GM11168 (cell line): ENCODE measurements around the gene GASK1B.

ENCODE experiments used
- in situ Hi-C: fragments of 300-500 bp; cut with MboI; formaldehyde crosslinking; loops from one replicate; pipeline ENCODE4 v1.12.0; 2022; ENCODE audit warnings: low sequenced_read_pairs; ENCODE audit not compliant: unreplicated experiment

GASK1B gene

DNA sequence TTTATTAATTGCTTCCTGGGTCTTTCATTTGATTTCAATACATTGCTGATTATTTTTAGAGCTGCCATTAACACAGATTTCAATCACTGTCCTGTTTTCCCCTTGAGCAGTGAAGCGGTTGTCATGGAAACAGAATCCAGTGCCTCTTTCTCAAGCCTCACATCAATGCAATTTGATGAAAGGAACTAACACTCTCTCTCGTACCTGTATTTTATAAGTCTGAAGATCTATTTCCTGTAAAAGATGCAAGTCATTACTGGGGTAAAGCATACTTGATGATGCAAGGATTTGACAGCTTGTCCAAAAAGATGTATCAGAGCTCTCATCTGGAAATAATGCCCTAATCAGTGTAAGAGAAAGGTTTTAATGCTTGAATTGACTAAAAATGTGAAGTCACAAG is 17.9 kb upstream of the GASK1B start:
- in situ Hi-C loops, result loop anchor here (10.0 kb wide), 1 partner anchor 64 kb away; no protein-coding TSS in a partner anchor

GRCh38 chr4:158189422-158189821 is 16.6 kb upstream of the GASK1B start:
- in situ Hi-C loops, result no loop called here

- in situ Hi-C loops, result no loop called here
Observed at GRCh38 chr4:158186815-158187214, 14.0 kb upstream of the GASK1B start.

GRCh38 chr4:158182736-158183135 is 9.9 kb upstream of the GASK1B start:
- in situ Hi-C loops, result no loop called here

- in situ Hi-C loops, result no loop called here
Observed at GRCh38 chr4:158181906-158182305, 9.1 kb upstream of the GASK1B start.

DNA sequence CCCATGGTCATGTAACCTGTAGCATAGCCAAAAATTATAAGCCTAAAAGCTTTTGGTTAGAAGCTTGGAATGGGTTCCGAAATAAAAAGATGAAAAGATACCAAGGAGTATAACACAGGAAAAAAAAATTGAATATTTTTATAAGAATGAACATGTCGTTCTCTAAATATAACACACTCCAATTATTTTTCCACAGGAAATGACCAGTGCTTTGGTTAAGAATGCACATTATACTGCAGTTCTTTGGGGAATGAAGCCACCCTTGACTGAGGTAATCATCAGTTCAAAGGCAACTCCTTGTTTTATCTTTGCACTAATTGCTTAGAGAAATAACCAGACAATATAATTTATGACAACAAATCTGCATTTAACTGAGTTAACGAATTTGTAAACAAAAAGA is 6.6 kb upstream of the GASK1B start:
- in situ Hi-C loops, result no loop called here

- in situ Hi-C loops, result no loop called here
Observed at GRCh38 chr4:158176776-158177175, 4.0 kb upstream of the GASK1B start.

DNA sequence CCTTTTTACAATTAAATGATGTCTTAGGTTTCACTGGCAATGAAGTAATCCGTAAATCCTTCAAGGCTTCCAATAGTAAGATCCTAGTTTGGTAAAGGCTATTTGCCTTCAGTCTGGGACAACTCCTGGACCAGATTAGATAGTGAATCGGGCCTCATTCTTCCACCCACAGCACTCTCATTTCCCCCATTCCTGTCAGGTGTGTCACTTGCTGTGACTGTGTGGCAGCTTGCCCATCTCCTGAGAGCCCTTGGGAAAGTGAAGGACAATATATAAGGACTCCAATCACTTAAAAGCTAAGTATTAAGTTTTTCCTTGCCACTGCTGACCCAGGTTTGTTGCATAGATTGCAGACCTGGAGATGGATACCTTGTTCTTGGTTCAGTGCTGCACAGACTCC is 3.3 kb upstream of the GASK1B start:
- in situ Hi-C loops, result no loop called here

- in situ Hi-C loops, result no loop called here
Observed at GRCh38 chr4:158170691-158171561, 1.9 kb downstream of the GASK1B start.

GRCh38 chr4:158169931-158170690 is 2.7 kb downstream of the GASK1B start:
- in situ Hi-C loops, result no loop called here

DNA sequence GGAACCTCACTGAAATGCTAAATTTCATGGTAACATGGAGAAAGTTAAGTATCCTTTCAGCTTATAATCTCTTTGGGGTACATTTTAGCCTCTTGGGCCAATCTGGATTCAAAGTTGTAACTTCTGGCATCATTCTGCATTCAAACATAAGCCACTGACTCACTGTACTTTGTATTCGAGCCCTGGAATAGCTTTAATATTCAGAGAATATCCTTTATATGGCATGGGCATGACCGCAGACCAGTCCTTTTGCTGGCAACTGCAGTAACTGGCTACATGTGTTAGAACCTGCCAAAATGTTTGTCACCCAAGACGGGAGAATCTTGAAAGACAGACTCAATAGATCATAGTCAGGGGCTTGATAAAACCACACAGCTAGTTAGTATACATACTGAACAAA is 3.3 kb downstream of the GASK1B start:
- in situ Hi-C loops, result no loop called here

DNA sequence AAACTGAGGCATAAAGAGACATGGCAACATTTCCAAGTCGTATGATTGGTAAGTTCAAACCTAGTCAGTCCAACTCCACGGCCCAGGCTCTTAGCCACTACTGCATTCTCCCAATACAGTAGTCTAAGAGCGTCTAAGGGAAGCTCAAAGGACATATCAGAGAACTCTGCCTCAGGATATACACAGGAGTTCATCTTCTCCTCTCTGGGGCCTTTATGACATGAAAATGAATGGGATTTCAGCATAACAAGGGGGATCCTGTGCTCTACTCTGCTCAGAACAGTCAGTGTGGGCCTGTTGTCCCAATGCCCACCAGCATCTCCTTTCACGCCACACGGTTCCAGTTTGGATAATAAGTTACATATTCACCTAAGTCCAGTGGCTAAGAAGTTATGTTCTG is 4.2 kb downstream of the GASK1B start:
- in situ Hi-C loops, result no loop called here

GRCh38 chr4:158166701-158167100 is 6.1 kb downstream of the GASK1B start:
- in situ Hi-C loops, result no loop called here

- in situ Hi-C loops, result no loop called here
Observed at GRCh38 chr4:158164768-158165213, 8.0 kb downstream of the GASK1B start.

- in situ Hi-C loops, result no loop called here
Observed at GRCh38 chr4:158163941-158164767, 8.7 kb downstream of the GASK1B start.

DNA sequence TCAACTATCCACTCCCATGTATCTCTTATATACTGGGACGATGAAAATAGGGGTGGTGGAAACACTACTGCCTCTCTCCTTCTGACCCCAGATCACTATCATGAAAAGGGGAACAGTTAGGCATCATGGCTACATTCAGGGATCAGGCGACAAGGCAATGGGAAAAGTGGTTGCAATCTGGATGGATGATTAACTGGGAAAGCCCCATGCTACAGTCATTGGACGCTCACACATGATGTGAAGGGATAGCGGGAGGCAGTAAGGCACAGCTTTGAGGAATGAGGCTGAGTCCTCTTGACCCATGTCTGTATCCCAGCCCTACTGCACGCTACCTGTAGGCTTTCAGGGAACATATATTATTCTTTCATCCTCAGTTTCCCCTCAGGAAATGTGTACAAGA is 10.2 kb downstream of the GASK1B start:
- in situ Hi-C loops, result no loop called here

GRCh38 chr4:158161551-158162354 is 11.1 kb downstream of the GASK1B start:
- in situ Hi-C loops, result no loop called here

GRCh38 chr4:158159718-158160094 is 13.1 kb downstream of the GASK1B start:
- in situ Hi-C loops, result no loop called here

DNA sequence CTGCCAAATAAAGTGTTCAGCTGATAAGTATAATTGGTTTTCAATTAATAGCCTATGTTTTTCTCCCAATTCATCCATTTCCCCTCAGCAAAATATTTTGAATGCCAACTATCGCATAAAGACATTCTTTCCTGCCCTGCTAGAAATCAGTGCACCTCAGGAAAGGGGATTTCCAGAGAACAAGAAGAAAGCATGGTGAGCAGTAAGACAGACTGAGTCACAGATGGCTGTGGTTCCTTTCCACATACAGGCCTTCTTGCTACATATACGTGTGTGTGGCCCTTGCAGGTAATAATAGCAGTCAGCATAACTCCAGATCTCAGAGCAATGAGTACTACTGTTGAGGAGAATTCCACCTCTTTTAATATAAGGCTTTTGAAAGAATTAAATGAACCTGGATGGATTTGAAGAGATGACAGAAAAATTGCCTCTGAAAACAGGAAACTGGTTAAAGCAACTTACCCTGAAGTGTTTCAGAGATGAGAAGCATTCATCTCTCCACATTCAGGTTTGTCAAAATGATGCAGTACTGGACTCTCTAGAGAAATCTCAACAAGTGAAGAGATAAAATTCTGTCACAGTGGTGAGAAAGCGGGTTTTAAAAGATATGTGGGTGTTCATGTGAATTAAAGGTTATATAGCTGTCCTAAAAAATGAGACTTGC is 13.6 kb downstream of the GASK1B start:
- in situ Hi-C loops, result no loop called here
